HCT116 (cell line): ENCODE results near the gene THADA.

ENCODE experiments used
- CBX3 ChIP-seq: IDR thresholded peaks from 2 replicates; pipeline ENCODE4 v1.6.1; 2012; ENCODE audit warnings: low read depth
- CEBPB ChIP-seq: IDR thresholded peaks from 2 replicates; pipeline ENCODE4 v1.6.1; 2012; ENCODE audit warnings: low read depth
- CTCF ChIP-seq, 3 experiments: fragments of 200-600 bp in 1 of 3; sonication (generic) in 1 of 3; IDR thresholded peaks in 2 of 3; conservative IDR thresholded peaks in 1 of 3; 2 replicates each; pipeline ENCODE4 v1.5.1; 2012 to 2017; ENCODE audit warnings: low read depth in 2 of 3, low read length in 2 of 3, antibody characterized with exemption in 1 of 3, borderline replicate concordance in 1 of 3, control low read depth in 1 of 3, mild to moderate bottlenecking in 1 of 3, mixed read lengths in 1 of 3, mixed run types in 1 of 3, moderate library complexity in 1 of 3; ENCODE audit not compliant: insufficient read depth in 1 of 3
- ELF1 ChIP-seq: IDR thresholded peaks from 2 replicates; pipeline ENCODE4 v1.6.1; 2012; ENCODE audit warnings: low read depth, borderline replicate concordance
- EZH2 ChIP-seq: fragments of 200-600 bp; sonication (generic); IDR thresholded peaks from 2 replicates; pipeline ENCODE4 v1.6.1; 2017; ENCODE audit warnings: antibody characterized with exemption, mixed run types
- EZH2phosphoT487 ChIP-seq: fragments of 200-600 bp; IDR thresholded peaks from 2 replicates; pipeline ENCODE4 v1.6.1; 2018; ENCODE audit warnings: antibody characterized with exemption, borderline replicate concordance
- FOSL1 ChIP-seq: IDR thresholded peaks from 2 replicates; pipeline ENCODE4 v1.6.1; 2012; ENCODE audit warnings: low read depth
- JUND ChIP-seq: IDR thresholded peaks from 2 replicates; pipeline ENCODE4 v1.6.1; 2012
- MAX ChIP-seq: IDR thresholded peaks from 2 replicates; pipeline ENCODE4 v1.6.1; 2012
- POLR2A ChIP-seq: IDR thresholded peaks from 2 replicates; pipeline ENCODE4 v1.7.0; 2011; ENCODE audit warnings: borderline replicate concordance; ENCODE audit not compliant: insufficient read depth, insufficient read length; ENCODE audit errors: extremely low read depth
- POLR2AphosphoS5 ChIP-seq: IDR thresholded peaks from 2 replicates; pipeline ENCODE4 v1.6.1; 2011; ENCODE audit warnings: mild to moderate bottlenecking, low read depth, low read length, moderate library complexity
- REST ChIP-seq: IDR thresholded peaks from 2 replicates; pipeline ENCODE4 v1.6.1; 2012; ENCODE audit warnings: low read depth
- YY1 ChIP-seq: IDR thresholded peaks from 2 replicates; pipeline ENCODE4 v1.6.1; 2011; ENCODE audit warnings: low read length, low read depth, moderate library complexity, mild to moderate bottlenecking; ENCODE audit not compliant: insufficient replicate concordance; ENCODE audit errors: extremely low read depth
- ZFX ChIP-seq: fragments of 450-650 bp; IDR thresholded peaks from 2 replicates; pipeline ENCODE4 v1.6.1; 2017

- TF ChIP-seq CTCF (IDR thresholded peaks at IDR 0.05 in 2 of 3, conservative IDR thresholded peaks at IDR 0.05 in 1 of 3; ENCODE audit: borderline replicate concordance in 1 of 3, insufficient read depth in 1 of 3, low read depth in 2 of 3, low read length in 2 of 3) (no peak), MAX (no peak), POLR2AphosphoS5 (no peak), EZH2 (no peak), POLR2A (no peak), ELF1 (no peak), CEBPB (no peak), ZFX (no peak), CBX3 (no peak), JUND (no peak), YY1 (no peak), EZH2phosphoT487 (no peak), FOSL1 (no peak), REST (no peak)
Observed at GRCh38 chr2:43206602-43207001, 389.2 kb downstream of the THADA start.
